Smooth muscle cell of the brain vasculature (primary cell): Measurements from ENCODE around the gene STPG1.

Experiments used
- DNase-seq: peaks from one replicate; pipeline ENCODE4 v3.0.0-alpha.2; 2012; ENCODE audit warnings: low read depth, low spot score

The STPG1 gene

GRCh38 chr1:24392982-24393650, 20.5 kb downstream of the STPG1 start:
- no peak for DNase-seq

- no peak for DNase-seq
Measured at GRCh38 chr1:24392604-24392946, 21.0 kb downstream of the STPG1 start.

- no peak for DNase-seq
Measured at GRCh38 chr1:24391882-24392603, 21.5 kb downstream of the STPG1 start.

GRCh38 chr1:24390924-24391782, 22.4 kb downstream of the STPG1 start:
- peak; percentile 67 for DNase-seq

- no peak for DNase-seq
Measured at GRCh38 chr1:24389231-24389678, 24.3 kb downstream of the STPG1 start.

- no peak for DNase-seq
Measured at GRCh38 chr1:24388331-24388885, 25.2 kb downstream of the STPG1 start.

GRCh38 chr1:24387636-24388175, 25.9 kb downstream of the STPG1 start:
- DNase-seq, result no peak

- no peak for DNase-seq
Measured at GRCh38 chr1:24386931-24387330, 26.7 kb downstream of the STPG1 start.

GRCh38 chr1:24386241-24386640, 27.3 kb downstream of the STPG1 start:
- no peak for DNase-seq

GRCh38 chr1:24385160-24385940, 28.2 kb downstream of the STPG1 start:
- DNase-seq, result no peak

- peak; percentile 44 for DNase-seq
Measured at GRCh38 chr1:24384251-24385090, 29.1 kb downstream of the STPG1 start.

- DNase-seq, result no peak
Measured at GRCh38 chr1:24383381-24383940, 30.1 kb downstream of the STPG1 start.

- DNase-seq, result no peak
Measured at GRCh38 chr1:24382165-24382577, 31.4 kb downstream of the STPG1 start.

- DNase-seq, result no peak
Measured at GRCh38 chr1:24381256-24381655, 32.3 kb downstream of the STPG1 start.

- no peak for DNase-seq
Measured at GRCh38 chr1:24380508-24380907, 33.1 kb downstream of the STPG1 start.

- DNase-seq, result no peak
Measured at GRCh38 chr1:24379733-24380315, 33.8 kb downstream of the STPG1 start.

GRCh38 chr1:24374891-24375786, 38.4 kb downstream of the STPG1 start:
- no peak for DNase-seq

GRCh38 chr1:24373710-24374109, 39.9 kb downstream of the STPG1 start:
- DNase-seq, result no peak
